K562 (cell line): ENCODE measurements around the gene RASSF3. TPM values are rescaled to one million over a fixed set of nuclear protein-coding genes. Genes with fewer than 3 reads are reported as not detected.

ENCODE experiments used
- PBX2 ChIP-seq, 2 experiments: IDR thresholded peaks in 1 of 2; conservative IDR thresholded peaks in 1 of 2; 2 replicates each; pipeline ENCODE4 v1.6.1; 2016; ENCODE audit warnings: low read depth in 2 of 2, mild to moderate bottlenecking in 1 of 2, missing compliant biosample characterization in 1 of 2, missing genetic modification characterization in 1 of 2, moderate library complexity in 1 of 2
- ZBTB11 ChIP-seq, 3 experiments: fragments of 200-800 bp in 1 of 3; fragments of 250-450 bp in 1 of 3; fragments of 450-650 bp in 1 of 3; sonication (Bioruptor Pico) in 1 of 3; sonication (Bioruptor generic) in 1 of 3; formaldehyde crosslinking in 1 of 3; IDR thresholded peaks; 2 replicates each; pipeline versions ENCODE4 v1.6.1 to v1.8.0; 2016 to 2022; ENCODE audit warnings: mild to moderate bottlenecking in 2 of 3, missing genetic modification characterization in 2 of 3, missing compliant biosample characterization in 1 of 3, moderate library complexity in 1 of 3
- ZNF79 ChIP-seq: fragments of 250-450 bp; sonication (Bioruptor Pico); IDR thresholded peaks from 2 replicates; pipeline ENCODE4 v1.4.0; 2020; ENCODE audit warnings: low read depth, mild to moderate bottlenecking, moderate library complexity
- polyA plus RNA-seq, 8 experiments: library from polyadenylated mRNA; depleted of rRNA in 4 of 8; stranded (reverse) in 5 of 8; unstranded in 3 of 8; fragments of >200 nt; fragmentation: Nextera tagmentation in 2 of 8; fragmentation: Illumina TruSeq in 1 of 8; extraction: Ambion mirVana in 2 of 8; extraction: Trizol in 1 of 8; gene quantifications; 2 replicates each; pipeline versions ENCODE4 v1.2.1 to v1.2.3, GENCODE V29; 2011 to 2014; ENCODE audit warnings: inconsistent platforms in 1 of 8, missing spikeins in 1 of 8
- total RNA-seq, 7 experiments: library from RNA; depleted of rRNA in 6 of 7; stranded (reverse); fragments of >200 nt in 6 of 7; fragmentation: Illumina TruSeq in 2 of 7; extraction: Trizol in 2 of 7; gene quantifications; 2 replicates each; pipeline versions ENCODE4 v1.2.1 to v1.2.3, GENCODE V29; 2011 to 2021; ENCODE audit warnings: low replicate concordance in 1 of 7

RASSF3 gene
- total and polyA plus RNA-seq, 9 of the 15 experiments (the other 6 are each of a cell fraction or from before 2014, with no cell fraction given): 3.7 to 39.2 (median 20.2) TPM

GRCh38 chr12:64678248-64678647 lies 68.0 kb downstream of the RASSF3 start (continued):
- no peak for TF ChIP-seq ZBTB11 (CRISPR knock-in tag; IDR thresholded peaks at IDR 0.05)
- TF ChIP-seq ZNF79 (CRISPR knock-in tag): no peak
- TF ChIP-seq PBX2 (CRISPR knock-in tag; IDR thresholded peaks at IDR 0.05; ENCODE audit: low read depth): no peak
- TF ChIP-seq PBX2 (tag; conservative IDR thresholded peaks at IDR 0.05; ENCODE audit: low read depth): no peak
